ENCODE measurements around the gene MRPS21.
"Not testable (repeated sequence)": the region's sequence is repeated elsewhere in the genome, so short reads cannot be mapped to it uniquely, and the experiment has no call there.

Gene MRPS21

GRCh38 chr1:150299716-150300115 is 6.1 kb downstream of the MRPS21 start:
- H3K9me2 ChIP-seq (replicated peaks; ENCODE audit: insufficient read depth, low read length) = no peaks in the 10 kb centered on the region
- no peak overlapping the region for H3K4me2 ChIP-seq (ENCODE audit: low read depth, low read length, poor library complexity, severe bottlenecking)
- no peak overlapping the region for H3K27ac ChIP-seq (ENCODE audit: low read depth, low read length)
- no peak for TF ChIP-seq EZH2phosphoT487 (conservative IDR thresholded peaks at IDR 0.05; ENCODE audit: low read length)
- TF ChIP-seq, protein P1, sequence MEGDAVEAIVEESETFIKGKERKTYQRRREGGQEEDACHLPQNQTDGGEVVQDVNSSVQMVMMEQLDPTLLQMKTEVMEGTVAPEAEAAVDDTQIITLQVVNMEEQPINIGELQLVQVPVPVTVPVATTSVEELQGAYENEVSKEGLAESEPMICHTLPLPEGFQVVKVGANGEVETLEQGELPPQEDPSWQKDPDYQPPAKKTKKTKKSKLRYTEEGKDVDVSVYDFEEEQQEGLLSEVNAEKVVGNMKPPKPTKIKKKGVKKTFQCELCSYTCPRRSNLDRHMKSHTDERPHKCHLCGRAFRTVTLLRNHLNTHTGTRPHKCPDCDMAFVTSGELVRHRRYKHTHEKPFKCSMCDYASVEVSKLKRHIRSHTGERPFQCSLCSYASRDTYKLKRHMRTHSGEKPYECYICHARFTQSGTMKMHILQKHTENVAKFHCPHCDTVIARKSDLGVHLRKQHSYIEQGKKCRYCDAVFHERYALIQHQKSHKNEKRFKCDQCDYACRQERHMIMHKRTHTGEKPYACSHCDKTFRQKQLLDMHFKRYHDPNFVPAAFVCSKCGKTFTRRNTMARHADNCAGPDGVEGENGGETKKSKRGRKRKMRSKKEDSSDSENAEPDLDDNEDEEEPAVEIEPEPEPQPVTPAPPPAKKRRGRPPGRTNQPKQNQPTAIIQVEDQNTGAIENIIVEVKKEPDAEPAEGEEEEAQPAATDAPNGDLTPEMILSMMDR (IDR thresholded peaks at IDR 0.05; ENCODE audit: insufficient read depth, low read length, poor library complexity, severe bottlenecking) = no peak
- no peak overlapping the region for H3K4me3 ChIP-seq (ENCODE audit: insufficient read depth, low read length, poor library complexity, severe bottlenecking)
- H3K9ac ChIP-seq (ENCODE audit: low read length) = no peak overlapping the region
- no peak overlapping the region for H2AFZ ChIP-seq (ENCODE audit: low read depth, low read length, severe bottlenecking)
- peaks cover 13% of the 10 kb centered on the region; the same call in 1 of the 2 replicates for H3K36me3 ChIP-seq (ENCODE audit: low read length)
- H3K9me3 ChIP-seq (ENCODE audit: insufficient read depth, low read length) = no peaks in the 10 kb centered on the region
- H3F3A ChIP-seq (ENCODE audit: insufficient read depth) = no peaks in the 10 kb centered on the region
- H4K20me1 ChIP-seq (ENCODE audit: low read depth, low read length) = no peaks in the 10 kb centered on the region
- no peaks in the 10 kb centered on the region for H3K27me3 ChIP-seq (ENCODE audit: low read length)
- peaks cover 26% of the 10 kb centered on the region for H3K79me2 ChIP-seq (ENCODE audit: insufficient read depth, low read length)

DNA sequence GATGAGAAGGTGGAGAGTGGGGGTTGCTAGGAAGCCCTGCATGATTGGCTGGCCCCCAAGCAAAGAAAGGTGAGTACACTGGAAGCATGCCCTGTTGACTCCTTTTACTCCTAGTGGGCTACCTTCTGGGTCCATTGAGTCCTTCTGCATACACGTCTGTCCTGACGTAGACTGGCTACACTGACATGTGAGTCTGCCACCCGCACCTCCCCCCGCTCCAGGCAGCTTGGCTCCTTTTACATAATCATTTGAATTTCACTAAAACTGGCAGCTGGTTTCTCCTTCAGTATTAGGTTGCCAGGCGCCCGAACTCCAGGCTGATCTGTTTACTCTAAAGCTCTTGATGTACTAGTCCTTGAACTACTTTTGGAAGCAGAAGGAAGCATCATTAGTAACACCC is 8.7 kb downstream of the MRPS21 start:
- no peak overlapping the region for H3K9ac ChIP-seq (ENCODE audit: low read length)
- no peak for TF ChIP-seq EZH2phosphoT487 (conservative IDR thresholded peaks at IDR 0.05; ENCODE audit: low read length)
- TF ChIP-seq, protein P1 (IDR thresholded peaks at IDR 0.05; ENCODE audit: insufficient read depth, low read length, poor library complexity, severe bottlenecking) = no peak
- peaks cover 11% of the 10 kb centered on the region; the same call in 1 of the 2 replicates for H3K36me3 ChIP-seq (ENCODE audit: low read length)
- H3K4me2 ChIP-seq (ENCODE audit: low read depth, low read length, poor library complexity, severe bottlenecking) = no peak overlapping the region
- no peaks in the 10 kb centered on the region for H3K9me2 ChIP-seq (replicated peaks; ENCODE audit: insufficient read depth, low read length)
- H2AFZ ChIP-seq (ENCODE audit: low read depth, low read length, severe bottlenecking) = no peak overlapping the region
- H3K79me2 ChIP-seq (ENCODE audit: insufficient read depth, low read length) = peaks cover 11% of the 10 kb centered on the region; the same call in 1 of the 2 replicates
- no peak overlapping the region for H3K4me3 ChIP-seq (ENCODE audit: insufficient read depth, low read length, poor library complexity, severe bottlenecking)
- no peaks in the 10 kb centered on the region for H4K20me1 ChIP-seq (ENCODE audit: low read depth, low read length)
- no peak overlapping the region for H3K27ac ChIP-seq (ENCODE audit: low read depth, low read length)
- H3F3A ChIP-seq (ENCODE audit: insufficient read depth) = no peaks in the 10 kb centered on the region
- no peaks in the 10 kb centered on the region for H3K27me3 ChIP-seq (ENCODE audit: low read length)
- H3K9me3 ChIP-seq (ENCODE audit: insufficient read depth, low read length) = no peaks in the 10 kb centered on the region

DNA sequence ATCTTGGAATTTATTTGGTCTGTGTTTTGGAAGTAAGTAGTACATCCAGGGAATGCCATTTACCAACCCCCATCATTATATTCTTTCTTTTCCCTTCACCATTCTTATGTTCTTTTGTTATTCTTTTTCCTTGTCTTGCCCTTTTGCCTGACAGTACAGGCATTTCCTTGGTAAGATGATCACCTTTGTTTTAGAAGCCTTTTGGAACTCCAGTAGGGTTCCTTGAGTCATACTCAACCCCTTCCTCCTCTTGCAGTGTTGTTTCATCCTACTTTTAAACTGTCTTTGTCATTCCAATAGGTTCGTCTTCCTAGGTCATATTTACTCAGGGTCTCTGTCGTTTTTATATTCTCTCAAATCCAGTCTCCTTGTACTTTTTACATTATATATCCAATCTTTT is 9.2 kb downstream of the MRPS21 start:
- no peaks in the 10 kb centered on the region for H3K9me3 ChIP-seq (ENCODE audit: insufficient read depth, low read length)
- H3K9ac ChIP-seq (ENCODE audit: low read length) = no peak overlapping the region
- H3K27me3 ChIP-seq (ENCODE audit: low read length) = no peaks in the 10 kb centered on the region
- no peaks in the 10 kb centered on the region for H3K9me2 ChIP-seq (replicated peaks; ENCODE audit: insufficient read depth, low read length)
- TF ChIP-seq EZH2phosphoT487 (conservative IDR thresholded peaks at IDR 0.05; ENCODE audit: low read length) = no peak
- TF ChIP-seq, protein P1 (IDR thresholded peaks at IDR 0.05; ENCODE audit: insufficient read depth, low read length, poor library complexity, severe bottlenecking) = no peak
- H2AFZ ChIP-seq (ENCODE audit: low read depth, low read length, severe bottlenecking) = no peak overlapping the region
- H3F3A ChIP-seq (ENCODE audit: insufficient read depth) = no peaks in the 10 kb centered on the region
- peaks cover 11% of the 10 kb centered on the region; the same call in 1 of the 2 replicates for H3K79me2 ChIP-seq (ENCODE audit: insufficient read depth, low read length)
- H4K20me1 ChIP-seq (ENCODE audit: low read depth, low read length) = no peaks in the 10 kb centered on the region
- no peak overlapping the region for H3K4me2 ChIP-seq (ENCODE audit: low read depth, low read length, poor library complexity, severe bottlenecking)
- H3K36me3 ChIP-seq (ENCODE audit: low read length) = peaks cover 11% of the 10 kb centered on the region; the same call in 1 of the 2 replicates
- no peak overlapping the region for H3K4me3 ChIP-seq (ENCODE audit: insufficient read depth, low read length, poor library complexity, severe bottlenecking)
- H3K27ac ChIP-seq (ENCODE audit: low read depth, low read length) = no peak overlapping the region

DNA sequence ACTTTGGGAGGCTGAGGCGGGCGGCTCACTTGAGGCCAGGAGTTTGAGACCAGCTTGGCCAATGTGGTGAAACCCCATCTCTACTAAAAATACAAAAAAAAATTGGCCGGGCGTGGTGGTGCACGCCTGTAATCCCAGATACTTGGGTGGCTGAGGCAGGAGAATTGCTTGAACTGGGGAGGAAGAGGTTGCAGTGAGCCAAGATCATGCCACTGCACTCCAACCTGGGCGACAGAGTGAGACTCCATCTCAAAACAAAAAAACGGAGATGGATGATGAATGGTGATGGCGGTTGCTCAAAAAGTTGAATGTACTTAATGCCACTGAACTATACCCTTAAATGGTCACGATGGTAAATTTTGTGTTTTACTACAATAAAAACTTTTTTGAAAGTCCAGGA is 14.9 kb downstream of the MRPS21 start:
- H3F3A ChIP-seq (ENCODE audit: insufficient read depth); H3K27me3 ChIP-seq (ENCODE audit: low read length); H3K27ac ChIP-seq (ENCODE audit: low read depth, low read length); H4K20me1 ChIP-seq (ENCODE audit: low read depth, low read length); H3K36me3 ChIP-seq (ENCODE audit: low read length); H3K9me2 ChIP-seq (replicated peaks; ENCODE audit: insufficient read depth, low read length); H3K4me2 ChIP-seq (ENCODE audit: low read depth, low read length, poor library complexity, severe bottlenecking); H3K9me3 ChIP-seq (ENCODE audit: insufficient read depth, low read length); H2AFZ ChIP-seq (ENCODE audit: low read depth, low read length, severe bottlenecking); H3K9ac ChIP-seq (ENCODE audit: low read length); H3K4me3 ChIP-seq (ENCODE audit: insufficient read depth, low read length, poor library complexity, severe bottlenecking); H3K79me2 ChIP-seq (ENCODE audit: insufficient read depth, low read length): not testable (repeated sequence)

All from SU-DHL-6 (cell line).